BLaER1 treated with 17β-estradiol and CSF1 and Interleukin-3, amounts not matched to agents 10 nM and 100 nM (cell line): ENCODE measurements around the gene CD164L2.

Source experiments
- H3K27ac ChIP-seq, 11 experiments: shearing (Covaris generic); formaldehyde crosslinking; 2 replicates each; pipeline ENCODE4 v1.8.1; 2022
- H3K27me3 ChIP-seq, 11 experiments: shearing (Covaris generic); formaldehyde crosslinking; 2 replicates each; pipeline ENCODE4 v1.8.1; 2022
- H3K36me3 ChIP-seq, 11 experiments: shearing (Covaris generic); formaldehyde crosslinking; 2 replicates each; pipeline ENCODE4 v1.8.1; 2022
- H3K4me1 ChIP-seq, 10 experiments: shearing (Covaris generic); formaldehyde crosslinking; 2 replicates each; pipeline ENCODE4 v1.8.1; 2022
- H3K4me2 ChIP-seq, 11 experiments: shearing (Covaris generic); formaldehyde crosslinking; 2 replicates each; pipeline ENCODE4 v1.8.1; 2022
- H3K4me3 ChIP-seq, 10 experiments: shearing (Covaris generic); formaldehyde crosslinking; 2 replicates each; pipeline ENCODE4 v1.8.1; 2022
- H3K9ac ChIP-seq, 11 experiments: shearing (Covaris generic); formaldehyde crosslinking; 2 replicates each; pipeline ENCODE4 v1.8.1; 2022
- H3K9me3 ChIP-seq, 11 experiments: shearing (Covaris generic); formaldehyde crosslinking; replicated peaks in 1 of 11; 2 replicates each; pipeline ENCODE4 v1.8.1; 2022
- H4K20me1 ChIP-seq, 11 experiments: shearing (Covaris generic); formaldehyde crosslinking; 2 replicates each; pipeline ENCODE4 v1.8.1; 2022
- Cebpa-rat ChIP-seq, 11 experiments: shearing (Covaris generic); IDR thresholded peaks; 2 replicates each; pipeline ENCODE4 v1.8.1; 2022

The CD164L2 gene

GRCh38 chr1:27353629-27354028, 29.5 kb downstream of the CD164L2 start:
- Histone ChIP-seq H3K36me3 (peaks cover 14 to 62% (median 39%) of the 10 kb centered on the region in 11 experiments; a peak in 21 of 22 replicates), H3K9me3 (no peaks in the 10 kb centered on the region), H3K9ac (peak overlapping the region in 2 of 11 experiments; percentile 3 to 19; a peak in 1 of 22 replicates), H4K20me1 (peaks cover 0 to 36% (median 0%) of the 10 kb centered on the region in 11 experiments; a peak in 4 of 22 replicates), H3K4me2 (no peak overlapping the region), H3K4me3 (no peak overlapping the region), H3K4me1 (peaks cover 16 to 39% (median 31%) of the 10 kb centered on the region in 10 experiments), H3K27me3 (0 out of 22 replicates have a peak, but pooled peaks cover 0 to 1% (median 0%) of the 10 kb centered on the region in 11 experiments), H3K27ac (no peak overlapping the region)
- no peak for TF ChIP-seq Cebpa-rat (IDR thresholded peaks at IDR 0.05)

- Histone ChIP-seq H3K27me3 (no peaks in the 10 kb centered on the region), H3K4me1 (peaks cover 16 to 40% (median 33%) of the 10 kb centered on the region in 10 experiments), H3K4me3 (no peak overlapping the region), H3K27ac (no peak overlapping the region), H3K4me2 (no peak overlapping the region), H3K9ac (peak overlapping the region in 1 of 11 experiments; percentile 3; a peak in 1 of 22 replicates), H3K9me3 (no peaks in the 10 kb centered on the region), H4K20me1 (peaks cover 0 to 31% (median 0%) of the 10 kb centered on the region in 11 experiments; a peak in 4 of 22 replicates), H3K36me3 (peaks cover 9 to 62% (median 41%) of the 10 kb centered on the region in 11 experiments; a peak in 21 of 22 replicates)
- no peak for TF ChIP-seq Cebpa-rat (IDR thresholded peaks at IDR 0.05)
Measured at GRCh38 chr1:27353166-27353565, 30.0 kb downstream of the CD164L2 start.

- peaks cover 0 to 36% (median 0%) of the 10 kb centered on the region in 11 experiments; a peak in 5 of 22 replicates for H4K20me1 ChIP-seq
- no peak overlapping the region for H3K9ac ChIP-seq
Measured at GRCh38 chr1:27351541-27352107, 31.5 kb downstream of the CD164L2 start.

GRCh38 chr1:27350663-27351540, 32.2 kb downstream of the CD164L2 start:
- Histone ChIP-seq H3K9me3 (no peaks in the 10 kb centered on the region), H3K36me3 (peaks cover 5 to 75% (median 47%) of the 10 kb centered on the region in 11 experiments; a peak in 21 of 22 replicates), H4K20me1 (peaks cover 0 to 36% (median 0%) of the 10 kb centered on the region in 11 experiments; a peak in 5 of 22 replicates), H3K4me2 (no peak overlapping the region), H3K27ac (peak overlapping the region in 1 of 11 experiments; percentile 4; a peak in 1 of 22 replicates), H3K4me1 (peaks cover 5 to 39% (median 20%) of the 10 kb centered on the region in 10 experiments; a peak in 18 of 20 replicates), H3K4me3 (no peak overlapping the region), H3K27me3 (no peaks in the 10 kb centered on the region), H3K9ac (no peak overlapping the region)
- no peak for TF ChIP-seq Cebpa-rat (IDR thresholded peaks at IDR 0.05)

More at GRCh38 chr1:27351541-27352107, 31.5 kb downstream of the CD164L2 start:
- Histone ChIP-seq H3K4me1 (peaks cover 11 to 40% (median 24%) of the 10 kb centered on the region in 10 experiments), H3K4me2 (no peak overlapping the region), H3K4me3 (no peak overlapping the region), H3K9me3 (no peaks in the 10 kb centered on the region), H3K27ac (peak overlapping the region in 1 of 11 experiments; percentile 4; a peak in 1 of 22 replicates), H3K27me3 (no peaks in the 10 kb centered on the region), H3K36me3 (peaks cover 8 to 74% (median 47%) of the 10 kb centered on the region in 11 experiments; a peak in 21 of 22 replicates)
- no peak for TF ChIP-seq Cebpa-rat (IDR thresholded peaks at IDR 0.05)

DNA sequence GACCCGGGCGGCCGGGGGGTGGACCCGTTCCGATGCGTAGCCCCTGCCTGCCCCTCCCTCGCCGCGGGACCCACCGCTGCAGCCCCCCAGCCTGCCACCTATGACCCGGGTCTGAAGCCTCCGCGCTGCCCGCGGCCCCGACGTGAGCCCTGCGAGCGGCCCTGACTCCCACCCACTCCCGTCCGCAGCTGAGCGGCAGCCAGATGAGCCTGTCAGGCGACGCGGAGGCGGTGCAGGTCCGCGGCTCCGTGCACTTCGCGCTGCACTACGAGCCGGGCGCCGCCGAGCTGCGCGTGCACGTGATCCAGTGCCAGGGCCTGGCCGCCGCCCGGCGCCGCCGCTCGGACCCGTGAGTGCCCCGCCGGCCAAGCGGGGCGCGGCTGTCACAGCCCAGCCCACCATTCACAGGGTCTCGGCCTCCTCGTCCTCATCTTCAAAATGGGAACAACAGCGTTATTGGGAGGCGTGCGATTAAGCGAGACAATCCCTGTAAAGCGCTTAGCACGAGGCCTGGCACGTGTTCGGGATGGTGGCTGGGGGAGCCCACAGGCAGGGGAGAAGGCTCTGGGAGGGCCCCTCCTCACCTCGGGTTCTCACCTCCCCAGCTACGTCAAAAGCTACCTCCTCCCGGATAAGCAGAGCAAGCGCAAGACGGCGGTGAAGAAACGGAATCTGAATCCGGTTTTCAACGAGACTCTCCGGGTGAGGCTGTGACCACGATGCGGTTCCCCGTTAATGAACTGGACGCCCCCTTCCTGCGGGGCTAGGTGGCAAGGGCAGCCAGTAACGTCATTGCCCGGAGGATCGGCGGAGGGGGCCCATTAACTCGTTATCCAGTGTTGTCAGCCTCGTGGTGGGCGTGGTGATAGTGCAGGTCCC, 33.1 kb downstream of the CD164L2 start:
- no peak for TF ChIP-seq Cebpa-rat (IDR thresholded peaks at IDR 0.05)
- Histone ChIP-seq H3K27ac (no peak overlapping the region), H3K4me1 (peaks cover 9 to 41% (median 22%) of the 10 kb centered on the region in 10 experiments; a peak in 19 of 20 replicates), H3K4me3 (no peak overlapping the region), H3K9ac (no peak overlapping the region; a peak in 1 of 22 replicates), H3K36me3 (peaks cover 0 to 77% (median 51%) of the 10 kb centered on the region in 11 experiments; a peak in 21 of 22 replicates), H3K9me3 (no peaks in the 10 kb centered on the region), H3K27me3 (no peaks in the 10 kb centered on the region), H3K4me2 (no peak overlapping the region), H4K20me1 (peaks cover 0 to 36% (median 0%) of the 10 kb centered on the region in 11 experiments; a peak in 7 of 22 replicates)

- H3K9me3 ChIP-seq: no peaks in the 10 kb centered on the region
- H3K27me3 ChIP-seq: no peaks in the 10 kb centered on the region
- peaks cover 0 to 36% (median 0%) of the 10 kb centered on the region in 11 experiments; a peak in 7 of 22 replicates for H4K20me1 ChIP-seq
- H3K4me2 ChIP-seq: peak overlapping the region in 10 of 11 experiments; percentile 10 to 76 (median 56); a peak in 20 of 22 replicates
- H3K4me1 ChIP-seq: peaks cover 9 to 50% (median 31%) of the 10 kb centered on the region in 10 experiments; a peak in 19 of 20 replicates
- peaks cover 0 to 79% (median 52%) of the 10 kb centered on the region in 11 experiments; a peak in 21 of 22 replicates for H3K36me3 ChIP-seq
- no peak overlapping the region for H3K4me3 ChIP-seq
- H3K9ac ChIP-seq: peak overlapping the region in 9 of 11 experiments; percentile 23 to 58 (median 43); a peak in 14 of 22 replicates
- H3K27ac ChIP-seq: peak overlapping the region in 6 of 11 experiments; percentile 9 to 50 (median 30); a peak in 9 of 22 replicates
- no peak for TF ChIP-seq Cebpa-rat (IDR thresholded peaks at IDR 0.05)
Measured at GRCh38 chr1:27348861-27349783, 34.0 kb downstream of the CD164L2 start.

DNA sequence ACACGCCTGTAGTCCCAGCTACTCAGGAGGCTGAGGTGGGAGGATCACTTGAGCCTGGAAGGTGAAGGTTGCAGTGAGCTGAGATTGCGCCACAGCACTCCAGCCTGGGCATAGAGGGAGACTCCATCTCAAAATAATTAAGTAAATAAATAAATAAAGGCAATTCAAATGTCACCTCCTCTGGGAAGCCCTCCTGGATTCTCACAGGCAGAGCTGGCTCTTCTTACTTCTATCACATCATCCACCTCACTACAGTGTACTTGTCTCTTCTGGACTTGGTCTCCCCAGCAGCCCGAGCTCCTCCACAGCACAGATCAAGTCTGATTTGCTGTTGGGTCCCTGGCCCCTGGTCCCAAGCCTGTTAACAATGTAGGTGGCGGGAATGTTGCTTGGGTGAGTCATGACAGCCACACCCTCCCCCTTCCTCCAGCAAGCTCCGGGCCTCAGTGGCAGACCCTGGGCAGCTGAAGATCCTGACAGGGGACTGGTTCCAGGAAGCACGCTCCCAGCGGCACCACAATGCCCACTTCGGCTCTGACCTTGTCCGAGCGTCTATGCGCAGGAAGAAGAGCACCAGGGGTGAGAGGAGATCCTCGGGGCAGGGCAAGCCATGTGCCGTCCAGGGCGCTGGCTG, 36.0 kb downstream of the CD164L2 start:
- H4K20me1 ChIP-seq: peaks cover 0 to 28% (median 0%) of the 10 kb centered on the region in 11 experiments; a peak in 5 of 22 replicates
- H3K36me3 ChIP-seq: peaks cover 0 to 70% (median 50%) of the 10 kb centered on the region in 11 experiments; a peak in 20 of 22 replicates
- H3K9ac ChIP-seq: peak overlapping the region in 1 of 11 experiments; percentile 41; a peak in 1 of 22 replicates
- H3K27me3 ChIP-seq: no peaks in the 10 kb centered on the region
- no peak overlapping the region for H3K4me3 ChIP-seq
- peak overlapping the region in 2 of 11 experiments; percentile 9 to 19; a peak in 4 of 22 replicates for H3K27ac ChIP-seq
- H3K4me1 ChIP-seq: peaks cover 29 to 70% (median 51%) of the 10 kb centered on the region in 10 experiments
- no peaks in the 10 kb centered on the region for H3K9me3 ChIP-seq
- peak overlapping the region in 5 of 11 experiments; percentile 20 to 70 (median 48); a peak in 8 of 22 replicates for H3K4me2 ChIP-seq
- TF ChIP-seq Cebpa-rat (IDR thresholded peaks at IDR 0.05): no peak
